HG03108 (cell line): Measurements from ENCODE around the gene PLA2G4A.

Source experiments
- ATAC-seq: cut with Tn5 transposase; IDR thresholded peaks from one replicate; pipeline ENCODE4 v1.9.1; 2021; ENCODE audit warnings: moderate library complexity; ENCODE audit not compliant: unreplicated experiment

PLA2G4A gene

GRCh38 chr1:186974774-186975181 lies 146.0 kb downstream of the PLA2G4A start:
- no peak for ATAC-seq

DNA sequence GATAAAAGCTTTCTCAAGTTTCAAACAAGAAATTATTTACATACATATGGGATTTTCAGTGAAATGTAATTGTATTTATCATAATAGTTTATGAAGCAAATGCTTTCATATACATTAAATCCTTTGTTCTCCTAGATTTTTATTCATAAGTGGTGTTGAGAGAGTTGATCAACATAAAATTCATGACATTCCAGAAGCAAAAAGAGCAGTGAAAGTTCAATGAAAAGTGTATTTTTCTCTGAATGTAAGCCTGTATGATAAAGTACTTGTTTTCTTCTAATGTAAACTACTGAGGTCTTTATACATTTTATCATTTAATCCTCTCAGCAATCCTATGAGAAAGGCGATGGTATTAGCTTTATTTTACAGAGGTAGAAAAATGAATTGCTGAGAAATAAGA lies 146.5 kb downstream of the PLA2G4A start:
- ATAC-seq = no peak

GRCh38 chr1:186976700-186977099 lies 148.0 kb downstream of the PLA2G4A start:
- no peak for ATAC-seq

GRCh38 chr1:186977266-186977957 lies 148.7 kb downstream of the PLA2G4A start:
- no peak for ATAC-seq

DNA sequence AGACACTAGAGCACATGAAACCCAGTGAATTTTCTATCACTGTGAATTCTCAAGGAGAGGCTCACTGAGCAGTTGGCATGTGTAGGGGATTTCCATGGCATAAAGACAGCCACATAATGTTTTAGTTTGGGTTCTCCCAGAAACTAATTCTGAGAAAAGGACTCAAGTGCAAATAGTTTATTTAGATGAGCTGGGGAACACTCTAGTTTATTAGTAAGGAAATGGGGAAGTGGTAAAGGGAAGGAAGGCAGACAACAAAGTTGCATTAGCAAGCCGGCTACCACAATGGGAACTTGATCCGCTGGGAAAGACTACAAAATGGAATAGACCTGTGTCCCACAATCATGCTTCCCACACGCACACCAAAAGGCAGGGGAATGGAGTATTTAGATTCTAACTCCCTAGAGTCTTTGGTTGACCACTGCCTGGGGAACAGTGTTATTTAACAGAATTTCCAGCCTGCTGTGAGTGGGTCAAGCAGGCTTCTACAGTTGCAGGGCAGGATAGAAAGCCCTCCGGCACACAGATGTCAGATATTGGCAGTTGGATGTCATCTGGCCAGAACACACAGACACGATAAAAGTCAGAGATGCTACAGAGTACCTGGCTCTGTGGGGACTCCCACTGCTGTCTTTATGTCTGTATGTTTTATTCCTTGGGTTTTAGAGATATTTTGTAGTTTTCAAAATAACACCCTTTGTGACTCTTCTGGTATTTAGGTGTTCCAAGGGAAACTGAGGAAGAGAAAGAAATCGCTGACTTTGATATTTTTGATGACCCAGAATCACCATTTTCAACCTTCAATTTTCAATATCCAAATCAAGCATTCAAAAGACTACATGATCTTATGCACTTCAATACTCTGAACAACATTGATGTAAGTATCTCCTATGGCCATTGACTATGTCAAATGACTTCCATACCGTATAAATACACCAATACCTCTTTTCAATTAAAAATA lies 150.1 kb downstream of the PLA2G4A start:
- ATAC-seq = no peak

DNA sequence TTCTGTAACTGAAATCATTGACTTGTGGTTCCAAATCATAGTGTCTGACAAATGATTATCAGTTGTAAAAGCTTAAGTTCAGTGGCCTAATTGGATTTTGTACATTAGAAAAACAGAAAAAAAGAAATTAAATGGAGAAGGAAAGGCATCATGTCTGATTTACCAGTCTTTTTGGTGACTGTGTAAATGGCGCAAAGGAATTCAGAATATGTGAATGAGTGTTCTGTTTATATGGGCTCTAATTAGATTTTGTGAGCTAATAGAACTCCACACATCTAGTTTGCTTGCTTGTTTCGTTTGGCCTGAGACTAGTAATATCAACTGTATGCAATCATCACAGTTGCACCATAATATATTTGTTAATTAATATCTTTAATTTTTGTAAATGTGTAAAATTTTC lies 151.7 kb downstream of the PLA2G4A start:
- no peak for ATAC-seq

- no peak for ATAC-seq
These were observed 153.4 kb downstream of the PLA2G4A start for GRCh38 chr1:186982116-186982515.

DNA sequence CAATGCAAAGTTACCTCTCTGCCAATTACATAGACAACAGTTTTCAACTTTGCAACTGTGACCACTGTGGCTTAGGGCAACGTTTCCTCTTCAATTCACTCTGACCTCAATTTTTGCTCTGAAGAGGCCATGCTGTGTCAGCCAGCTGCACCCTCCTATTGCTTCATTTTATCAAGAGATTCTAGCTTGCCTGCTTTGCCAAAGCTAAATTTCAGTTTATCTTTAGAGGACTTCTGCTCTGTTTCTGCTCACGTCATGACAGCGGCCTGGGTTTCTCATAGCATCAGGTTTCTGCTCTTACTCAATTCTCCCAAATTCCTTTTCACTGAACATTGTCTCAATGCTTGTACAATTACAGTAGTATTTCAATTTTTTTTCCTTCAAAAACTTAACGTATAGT lies 154.6 kb downstream of the PLA2G4A start:
- ATAC-seq = no peak

DNA sequence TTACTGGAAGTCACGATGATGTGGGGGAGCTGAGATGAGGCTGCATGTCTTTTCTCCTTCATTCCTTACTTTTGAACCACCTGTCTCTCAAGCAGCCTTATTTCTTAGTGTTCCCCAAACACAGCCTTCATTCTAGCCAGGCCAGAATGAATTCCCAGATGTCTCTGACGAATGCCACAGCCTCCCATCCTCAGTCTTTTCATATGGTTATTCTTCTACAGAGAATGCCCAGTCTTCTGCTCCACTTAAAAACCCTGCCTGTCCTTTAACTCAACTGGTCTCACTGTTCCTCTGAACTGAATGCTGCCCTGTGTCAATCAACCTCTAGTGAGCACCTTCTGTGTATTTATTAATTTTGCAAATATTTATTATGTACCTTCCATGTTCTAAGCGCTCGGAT lies 156.2 kb downstream of the PLA2G4A start:
- ATAC-seq = no peak

DNA sequence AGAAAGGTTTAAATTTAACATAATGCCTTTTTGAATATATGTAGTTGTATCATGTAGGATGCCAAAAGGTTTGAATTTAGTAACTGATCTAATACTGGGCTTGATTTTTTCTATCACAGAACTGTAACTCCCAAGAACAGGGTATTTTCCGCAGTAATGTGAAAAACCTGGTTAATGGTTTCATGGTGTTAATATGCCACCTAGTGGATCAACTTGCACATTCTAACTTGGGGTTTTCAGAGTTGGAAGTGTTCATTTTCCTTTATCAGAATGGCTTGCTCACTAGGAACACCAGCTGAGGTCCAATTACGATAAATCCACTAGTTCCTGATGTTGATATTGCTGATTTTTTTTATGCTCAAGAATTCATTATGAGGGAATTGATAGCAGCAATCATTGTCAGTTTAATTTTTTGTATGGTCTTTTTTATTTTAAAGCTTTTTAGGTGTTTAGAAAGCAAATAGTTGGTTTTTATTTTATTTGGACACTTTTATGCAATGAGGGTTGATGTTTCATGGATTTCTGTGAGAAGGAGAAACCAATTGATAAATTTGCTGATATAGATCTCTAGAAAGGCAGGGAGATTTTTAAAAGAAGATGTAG lies 157.2 kb downstream of the PLA2G4A start:
- no peak for ATAC-seq

GRCh38 chr1:186987065-186987464 lies 158.3 kb downstream of the PLA2G4A start:
- ATAC-seq = no peak

DNA sequence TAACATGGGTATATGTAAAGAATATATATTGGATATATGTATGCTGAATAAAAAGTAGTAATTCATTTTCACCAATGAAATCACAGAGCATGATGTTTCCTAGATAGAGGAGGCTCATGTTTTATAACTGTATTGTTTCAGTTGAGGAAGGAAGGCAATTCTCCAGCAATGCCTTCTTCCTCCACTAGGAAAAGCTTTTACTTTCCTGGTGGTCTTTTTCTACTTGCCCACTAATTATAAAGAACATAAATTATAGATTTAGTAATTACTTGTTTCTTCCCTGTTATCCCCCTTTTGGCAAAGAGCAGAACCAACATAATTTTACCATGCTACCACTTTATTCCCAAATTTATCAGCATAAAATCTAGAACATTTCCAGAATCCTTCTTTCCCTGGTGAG lies 159.0 kb downstream of the PLA2G4A start:
- no peak for ATAC-seq

DNA sequence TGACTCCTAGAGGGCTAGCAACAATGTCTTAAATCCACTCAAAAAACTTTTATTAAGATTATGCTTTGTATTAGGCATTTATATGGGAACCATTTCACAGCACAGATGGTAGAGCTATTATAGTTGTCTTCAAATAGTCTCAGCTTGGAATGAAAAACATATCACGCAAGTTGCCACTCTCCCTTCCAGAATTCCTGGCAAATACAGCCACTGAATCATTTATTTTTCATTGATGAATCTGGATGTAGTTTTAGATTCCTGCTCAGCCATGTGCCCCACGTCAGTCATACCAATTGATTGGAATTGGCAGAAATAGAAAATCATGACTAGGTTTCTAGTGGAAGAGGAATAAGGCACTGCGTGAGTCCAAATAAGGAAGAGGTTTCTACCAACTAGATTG lies 165.2 kb downstream of the PLA2G4A start:
- ATAC-seq = no peak

DNA sequence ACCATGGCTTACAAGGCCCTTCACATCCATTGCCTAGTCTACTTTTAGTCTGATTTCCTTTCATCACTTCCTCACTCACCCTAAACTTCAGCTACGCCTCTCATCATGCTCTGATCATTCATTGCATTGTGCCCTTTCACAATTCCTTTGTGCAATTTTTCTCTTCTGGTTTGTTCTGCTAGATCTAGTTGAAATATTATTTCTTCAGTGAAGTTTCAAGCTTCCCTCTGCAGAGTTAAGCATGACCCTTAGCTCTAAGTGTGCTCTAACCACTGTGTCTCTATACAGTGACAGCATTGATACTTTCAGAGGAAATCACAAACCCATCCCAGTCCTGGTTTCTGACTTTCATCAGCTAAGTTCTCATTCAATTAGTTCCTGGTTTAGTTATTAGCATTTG lies 166.1 kb downstream of the PLA2G4A start:
- ATAC-seq = no peak

- ATAC-seq = no peak
These were observed 168.1 kb downstream of the PLA2G4A start for GRCh38 chr1:186996816-186997215.

- ATAC-seq = no peak
These were observed 169.1 kb downstream of the PLA2G4A start for GRCh38 chr1:186997877-186998276.

- ATAC-seq = no peak
These were observed 170.8 kb downstream of the PLA2G4A start for GRCh38 chr1:186999506-186999905.

- ATAC-seq = no peak
These were observed 172.6 kb downstream of the PLA2G4A start for GRCh38 chr1:187001198-187001889.

- ATAC-seq = no peak
These were observed 174.6 kb downstream of the PLA2G4A start for GRCh38 chr1:187003353-187003752.

- ATAC-seq = no peak
These were observed 178.1 kb downstream of the PLA2G4A start for GRCh38 chr1:187006896-187007295.

DNA sequence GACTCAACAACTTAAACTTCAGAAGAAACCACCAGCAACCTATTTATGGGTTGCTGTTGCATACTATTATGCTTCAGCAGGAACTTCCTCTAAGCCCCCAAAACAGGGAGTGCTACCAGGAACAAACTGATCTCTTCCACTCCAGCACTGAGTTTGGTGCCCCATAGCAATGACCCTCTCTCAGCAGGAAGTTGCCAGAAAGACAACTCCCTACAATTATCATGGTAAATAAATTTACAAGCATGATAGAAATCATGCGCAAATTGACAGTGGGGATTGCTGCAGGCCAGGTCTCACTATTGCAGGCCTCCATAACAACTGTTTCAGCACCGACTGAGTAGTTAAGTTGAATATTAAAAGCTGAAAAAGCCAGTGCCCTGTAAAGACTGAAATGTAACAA lies 180.6 kb downstream of the PLA2G4A start:
- no peak for ATAC-seq
